ENCODE data around the gene SLC4A7.
"Not testable (repeated sequence)": the region's sequence is repeated elsewhere in the genome, so short reads cannot be mapped to it uniquely, and the experiment has no call there.

SLC4A7 gene

GRCh38 chr3:27428446-27428845 is 55.7 kb downstream of the SLC4A7 start:
- peaks cover 0 to 21% (median 13%) of the 10 kb centered on the region in 4 donors for H3K4me1 ChIP-seq
- intact Hi-C loops (cut with DNase I; ENCODE audit: low total_unique reads) = no loop called here
- H3K27me3 ChIP-seq = no peaks in the 10 kb centered on the region
- H3K27ac ChIP-seq = no peak overlapping the region
- DNase-seq = no peak
- H3K9me3 ChIP-seq = no peaks in the 10 kb centered on the region
- TF ChIP-seq CTCF (IDR thresholded peaks at IDR 0.05) = no peak
- H3K36me3 ChIP-seq = peaks cover 4 to 25% (median 15%) of the 10 kb centered on the region in 3 donors
- H3K4me3 ChIP-seq = no peak overlapping the region

- intact Hi-C loops (cut with DNase I; ENCODE audit: low total_unique reads) = no loop called here
- no peak for TF ChIP-seq CTCF (IDR thresholded peaks at IDR 0.05)
Observed at GRCh38 chr3:27426926-27427325, 57.3 kb downstream of the SLC4A7 start.

GRCh38 chr3:27425896-27426565 is 58.2 kb downstream of the SLC4A7 start:
- no peak for TF ChIP-seq CTCF (IDR thresholded peaks at IDR 0.05)
- Histone ChIP-seq H3K9me3 (no peaks in the 10 kb centered on the region), H3K27ac (no peak overlapping the region), H3K27me3 (no peaks in the 10 kb centered on the region), H3K4me3 (no peak overlapping the region), H3K4me1 (peaks cover 0 to 16% (median 8%) of the 10 kb centered on the region in 4 donors), H3K36me3 (peaks cover 4 to 22% (median 6%) of the 10 kb centered on the region in 3 donors)
- DNase-seq = no peak
- intact Hi-C loops (cut with DNase I; ENCODE audit: low total_unique reads) = no loop called here

More at GRCh38 chr3:27426926-27427325, 57.3 kb downstream of the SLC4A7 start:
- no peaks in the 10 kb centered on the region for H3K27me3 ChIP-seq
- no peaks in the 10 kb centered on the region for H3K9me3 ChIP-seq
- no peak overlapping the region for H3K27ac ChIP-seq
- peaks cover 0 to 21% (median 13%) of the 10 kb centered on the region in 4 donors for H3K4me1 ChIP-seq
- H3K4me3 ChIP-seq = no peak overlapping the region
- peaks cover 0 to 17% (median 4%) of the 10 kb centered on the region in 3 donors for H3K36me3 ChIP-seq
- DNase-seq = no peak

DNA sequence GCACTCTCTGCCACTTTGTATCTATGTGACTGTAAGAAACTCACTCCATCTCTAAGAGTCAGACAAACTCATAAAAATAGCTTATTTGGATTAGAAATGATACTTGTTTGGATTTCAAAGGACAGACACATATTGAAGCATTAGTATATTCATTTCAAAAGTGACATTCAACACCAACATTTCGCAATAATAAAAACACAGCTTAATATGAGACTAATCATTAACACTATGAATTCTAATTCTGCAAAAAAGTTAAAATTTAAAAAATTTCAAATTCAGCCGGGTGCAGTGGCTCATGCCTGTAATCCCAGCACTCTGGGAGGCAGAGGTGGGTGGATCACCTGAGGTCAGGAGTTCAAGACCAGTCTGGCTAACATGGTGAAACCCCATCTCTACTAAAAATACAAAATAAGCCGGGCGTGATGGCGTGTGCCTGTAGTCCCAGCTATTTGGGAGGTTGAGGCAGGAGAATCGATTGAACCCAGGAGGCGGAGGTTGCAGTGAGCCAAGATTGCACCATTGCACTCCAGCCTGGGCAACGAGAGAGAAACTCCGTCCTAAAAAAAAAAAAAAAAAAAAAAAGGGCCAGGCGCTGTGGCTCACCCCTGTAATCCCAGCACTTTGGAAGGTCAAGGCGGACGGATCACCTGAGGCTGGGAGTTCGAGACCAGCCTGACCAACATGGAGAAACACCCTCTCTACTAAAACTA is 59.2 kb downstream of the SLC4A7 start:
- H3K9me3 ChIP-seq; intact Hi-C loops (cut with DNase I; ENCODE audit: low total_unique reads); H3K4me3 ChIP-seq; H3K27ac ChIP-seq; DNase-seq; H3K27me3 ChIP-seq; H3K4me1 ChIP-seq: not testable (repeated sequence)
- H3K36me3 ChIP-seq = peaks cover 8 to 31% (median 16%) of the 10 kb centered on the region in 3 donors

GRCh38 chr3:27423463-27423862 is 60.7 kb downstream of the SLC4A7 start:
- no peak overlapping the region for H3K4me3 ChIP-seq
- intact Hi-C loops (cut with DNase I; ENCODE audit: low total_unique reads) = no loop called here
- no peaks in the 10 kb centered on the region for H3K9me3 ChIP-seq
- no peak overlapping the region for H3K27ac ChIP-seq
- H3K4me1 ChIP-seq = peaks cover 0 to 8% (median 0%) of the 10 kb centered on the region in 4 donors
- peaks cover 20 to 35% (median 29%) of the 10 kb centered on the region in 3 donors for H3K36me3 ChIP-seq
- no peaks in the 10 kb centered on the region for H3K27me3 ChIP-seq
- no peak for DNase-seq
- TF ChIP-seq CTCF (IDR thresholded peaks at IDR 0.05) = no peak

DNA sequence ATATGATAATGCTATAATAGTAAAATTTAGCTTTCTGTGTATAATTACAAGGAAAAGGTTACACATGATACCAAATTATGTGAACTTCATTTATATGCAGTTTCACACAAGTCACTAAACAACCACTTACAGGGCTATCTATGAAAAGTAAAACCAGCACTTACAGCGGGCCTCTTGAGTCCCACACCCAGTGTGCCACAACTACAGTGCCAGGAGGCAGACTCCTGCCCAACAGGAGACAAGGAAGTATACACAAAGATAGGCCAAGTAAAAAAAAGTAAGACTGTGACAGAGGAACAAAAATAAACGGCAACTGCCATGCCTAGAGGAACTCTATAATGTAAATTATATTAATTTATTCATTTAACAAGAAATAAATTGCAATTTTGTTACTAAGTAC is 61.6 kb downstream of the SLC4A7 start:
- Histone ChIP-seq H3K4me1 (peaks cover 0 to 8% (median 0%) of the 10 kb centered on the region in 4 donors), H3K27ac (no peak overlapping the region), H3K9me3 (no peaks in the 10 kb centered on the region), H3K4me3 (no peak overlapping the region), H3K36me3 (peaks cover 29 to 43% (median 38%) of the 10 kb centered on the region in 3 donors), H3K27me3 (no peaks in the 10 kb centered on the region)
- no peak for TF ChIP-seq CTCF (IDR thresholded peaks at IDR 0.05)
- intact Hi-C loops (cut with DNase I; ENCODE audit: low total_unique reads) = no loop called here
- no peak for DNase-seq

Data from tibial artery (tissue), 4 donors.